GM08714 (cell line): ENCODE results near the gene MYBBP1A.

Experiments
- H3K4me3 ChIP-seq: fragments of 200-500 bp; sonication (Bioruptor generic); 2 replicates; pipeline ENCODE4 v1.5.1; 2014; ENCODE audit warnings: mild to moderate bottlenecking, low read length, inconsistent platforms
- ZNF274 ChIP-seq: IDR thresholded peaks from 2 replicates; pipeline ENCODE4 v1.6.1; 2012; ENCODE audit warnings: mild to moderate bottlenecking, low read depth, low read length

The MYBBP1A gene

DNA sequence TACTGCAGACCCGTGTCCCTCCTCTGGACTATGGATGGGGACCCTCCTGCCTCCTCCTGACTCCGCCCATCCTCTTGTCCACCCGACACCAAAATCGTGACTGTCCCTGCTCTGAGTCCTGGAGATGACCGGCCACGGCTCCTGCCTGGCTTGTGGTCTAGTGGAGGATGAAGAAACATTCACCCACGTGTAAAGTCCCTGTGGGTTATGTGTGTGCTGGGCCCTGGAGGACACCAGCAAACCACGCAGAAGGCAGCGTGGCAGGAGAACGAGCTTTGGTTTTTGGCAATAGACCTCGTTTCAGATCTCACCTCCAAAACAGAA is 44.6 kb downstream of the MYBBP1A start:
- no peak for TF ChIP-seq ZNF274
- H3K4me3 ChIP-seq, result no peak overlapping the region

DNA sequence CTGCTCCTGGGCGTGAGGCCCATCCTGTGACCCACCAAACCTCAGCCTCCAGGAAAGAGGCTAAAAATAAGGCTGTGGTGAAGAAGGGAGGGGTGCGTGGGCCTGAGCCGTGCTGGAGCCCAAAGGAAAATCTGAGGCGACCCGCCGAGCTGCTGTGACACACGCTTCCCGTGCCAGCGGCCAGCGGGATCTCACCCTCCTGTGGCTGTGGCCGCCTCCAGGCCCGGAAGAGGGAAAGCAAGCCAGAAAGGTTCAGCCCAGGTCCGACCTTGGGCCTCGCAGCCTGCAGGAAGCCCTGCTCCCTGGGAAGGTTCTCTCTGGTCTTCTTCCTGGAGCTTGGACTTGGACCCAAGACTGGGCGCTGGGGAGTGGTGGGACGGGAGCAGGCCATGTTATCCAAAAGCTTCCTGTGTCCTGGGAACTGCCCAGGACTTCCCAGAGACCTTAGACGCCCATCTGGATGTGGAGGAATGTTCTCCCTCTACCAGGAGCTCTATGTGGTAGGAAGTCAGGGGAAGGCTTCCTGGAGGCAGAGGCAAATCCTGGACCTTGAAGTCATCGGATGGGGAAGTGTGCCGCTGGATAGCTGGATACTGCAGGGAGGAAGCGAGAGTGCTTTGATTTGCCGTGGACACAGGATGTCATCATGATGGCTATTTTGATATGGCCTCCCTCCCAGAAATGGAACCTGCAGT is 45.1 kb downstream of the MYBBP1A start:
- TF ChIP-seq ZNF274, result no peak
- H3K4me3 ChIP-seq, result no peak overlapping the region

DNA sequence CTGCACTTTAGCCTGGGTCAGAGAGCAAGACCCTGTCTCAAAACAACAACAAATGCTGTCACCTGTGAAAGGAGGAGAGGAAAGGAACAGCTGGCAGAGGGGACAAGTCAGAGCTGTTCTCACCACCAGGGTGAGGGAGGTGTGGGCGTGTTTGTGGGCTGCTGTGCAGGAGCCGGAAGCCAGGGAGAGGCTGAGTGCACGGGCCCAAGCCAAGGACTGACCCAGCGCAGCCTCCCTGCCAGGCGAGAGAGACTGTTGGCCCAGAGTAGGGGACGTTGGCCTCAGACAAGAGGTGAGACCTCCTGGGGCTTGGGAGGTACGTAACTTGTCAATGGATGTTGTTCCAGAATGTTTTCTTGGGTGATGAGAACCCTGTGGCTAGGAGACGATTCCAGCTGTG is 45.8 kb downstream of the MYBBP1A start:
- H3K4me3 ChIP-seq, result no peak overlapping the region
- TF ChIP-seq ZNF274, result no peak

DNA sequence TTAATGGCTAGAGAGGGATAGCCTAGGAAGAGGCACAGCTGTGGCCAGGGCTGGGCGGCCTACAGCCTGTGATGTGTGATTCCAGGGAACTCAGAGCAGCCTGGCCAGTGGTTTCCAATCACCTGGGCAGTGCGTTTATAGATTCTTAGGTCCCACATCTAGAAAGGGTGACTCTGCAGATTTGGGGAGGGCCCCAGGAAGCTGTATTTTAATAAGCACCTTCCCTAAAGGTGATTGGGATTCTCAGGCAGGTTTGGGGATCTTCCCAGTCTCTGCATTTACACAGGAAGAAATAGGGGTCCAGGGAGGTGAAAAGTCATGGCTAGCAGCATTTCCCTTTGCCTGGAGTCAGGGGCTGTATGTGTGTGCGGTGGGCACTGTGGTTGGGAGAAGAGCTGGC is 47.0 kb downstream of the MYBBP1A start:
- TF ChIP-seq ZNF274, result no peak
- H3K4me3 ChIP-seq, result no peak overlapping the region

DNA sequence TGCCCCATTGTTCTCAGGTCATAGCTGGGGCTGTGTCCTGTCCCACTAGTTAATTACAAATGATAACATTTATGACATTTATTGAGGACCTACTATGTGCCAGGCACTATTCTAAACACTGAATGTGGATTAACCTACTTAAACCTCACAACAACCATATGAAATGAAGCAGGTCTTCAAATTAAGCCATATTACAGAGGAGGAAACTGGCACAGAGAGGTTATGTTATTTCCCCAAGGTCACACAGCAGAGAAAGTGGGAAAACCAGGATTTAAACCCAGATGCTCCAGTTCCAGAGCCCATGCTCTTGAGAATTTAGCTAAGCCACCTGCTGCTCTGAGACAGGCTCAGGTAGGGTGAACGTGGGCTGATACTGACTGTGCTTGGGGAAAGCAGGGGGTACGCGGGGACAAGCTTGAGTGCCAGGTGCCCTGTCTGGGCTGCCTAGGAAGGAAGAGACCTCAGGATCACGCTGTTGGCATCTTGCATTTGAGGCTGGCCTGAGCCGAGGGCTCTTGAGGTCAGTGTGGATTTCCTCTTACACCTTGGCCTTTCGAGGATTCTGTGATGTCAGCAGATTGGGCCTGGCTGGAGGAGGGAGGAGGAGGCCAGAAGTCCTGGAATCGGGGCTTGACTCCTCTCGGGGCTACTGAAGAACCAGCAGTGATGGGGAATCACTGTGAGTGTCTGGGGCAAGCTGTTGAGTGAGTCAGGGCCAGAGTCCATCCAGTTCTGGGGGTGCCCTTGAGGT is 47.6 kb downstream of the MYBBP1A start:
- no peak for TF ChIP-seq ZNF274
- no peak overlapping the region for H3K4me3 ChIP-seq

DNA sequence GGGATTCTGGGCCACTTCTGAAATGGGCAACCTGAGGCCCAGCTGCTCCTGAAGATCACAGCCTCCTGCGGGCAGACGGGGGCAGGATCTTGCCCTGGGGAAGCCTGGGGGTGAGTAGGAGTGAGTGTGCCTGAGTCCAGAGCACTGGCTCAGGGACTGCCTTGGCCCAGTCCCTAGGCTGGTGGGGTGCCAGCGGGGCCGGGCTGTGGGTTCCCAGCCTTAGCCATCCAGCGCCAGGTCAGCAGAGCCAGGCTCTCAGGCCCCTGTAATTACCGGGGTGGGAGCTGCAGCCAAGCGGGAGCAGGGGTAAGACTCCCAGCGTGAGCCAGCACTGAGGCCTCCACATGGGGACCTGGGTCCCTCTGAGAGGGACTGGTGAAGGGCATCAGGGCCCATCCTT is 48.3 kb downstream of the MYBBP1A start:
- TF ChIP-seq ZNF274, result no peak
- H3K4me3 ChIP-seq, result no peak overlapping the region

DNA sequence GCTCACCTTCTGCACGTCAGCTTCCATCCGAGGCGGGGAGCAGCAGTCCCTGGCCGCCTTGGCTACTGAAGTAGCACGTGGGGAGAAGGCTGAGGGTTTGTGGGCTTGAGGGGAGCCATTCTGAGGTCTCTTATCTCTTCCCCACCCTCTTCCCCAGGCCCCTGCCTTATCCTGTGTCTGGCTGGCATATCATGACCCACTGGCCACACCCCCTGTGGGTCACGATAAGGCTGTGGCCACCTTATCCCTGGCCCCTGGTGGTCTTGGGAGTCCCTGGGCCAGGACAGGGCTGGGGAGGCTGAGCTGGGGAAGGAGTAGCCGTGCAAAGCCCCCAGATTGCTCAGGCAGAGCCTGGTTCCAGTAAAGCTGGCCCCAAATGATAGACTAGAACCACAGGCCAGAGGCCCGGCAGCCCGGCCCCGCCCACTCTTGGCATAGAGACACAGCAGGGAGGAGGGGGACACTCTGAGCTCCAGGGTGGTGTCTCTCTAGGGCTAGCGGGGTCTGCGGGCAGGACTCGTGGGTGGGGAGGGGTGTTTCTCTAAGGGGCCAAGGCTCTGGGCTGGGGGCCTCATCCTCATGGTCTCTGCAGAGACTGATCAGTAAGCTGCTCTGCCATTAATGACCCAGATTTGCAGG is 48.9 kb downstream of the MYBBP1A start:
- H3K4me3 ChIP-seq, result no peak overlapping the region
- TF ChIP-seq ZNF274, result no peak

DNA sequence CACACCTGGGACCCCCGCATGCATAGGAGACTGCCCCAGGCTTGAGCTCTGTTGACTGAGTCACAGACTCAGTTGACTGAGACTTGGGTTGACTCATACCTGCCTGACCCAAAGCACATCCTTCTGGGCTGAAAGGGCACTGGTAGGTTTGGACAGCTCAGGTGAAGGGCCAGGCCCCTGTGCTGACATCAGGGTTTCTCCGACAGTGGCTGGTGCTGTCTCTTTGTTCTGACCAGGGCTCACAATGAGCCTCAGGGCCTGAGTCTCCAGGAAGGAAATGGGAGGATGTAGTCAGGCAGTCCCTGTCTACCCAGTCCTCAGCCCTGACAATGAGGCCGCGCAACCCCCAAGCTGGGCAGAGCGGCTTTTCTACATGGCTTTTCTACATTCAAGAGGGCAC is 50.0 kb downstream of the MYBBP1A start:
- no peak for TF ChIP-seq ZNF274
- H3K4me3 ChIP-seq, result no peak overlapping the region

DNA sequence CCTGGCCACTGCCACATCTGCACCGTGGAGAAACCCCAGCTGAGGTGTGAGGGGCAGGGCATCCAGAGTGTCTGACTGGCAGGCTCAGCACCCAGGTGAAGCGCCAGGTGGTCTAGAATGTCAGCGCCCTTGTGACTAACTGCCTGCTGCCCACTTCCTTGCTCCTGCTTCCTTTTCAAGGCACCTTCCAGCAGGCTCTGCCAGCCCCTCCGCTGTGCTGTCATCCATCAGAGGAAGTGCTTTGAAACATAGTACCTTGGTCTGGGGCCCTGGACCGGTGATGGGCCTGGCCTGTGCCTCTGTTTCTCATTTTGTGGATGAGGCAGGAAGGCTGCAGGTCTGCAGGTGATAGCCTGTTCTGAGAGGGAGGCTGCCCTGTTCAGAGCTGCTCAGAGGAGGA is 51.0 kb downstream of the MYBBP1A start:
- no peak overlapping the region for H3K4me3 ChIP-seq
- no peak for TF ChIP-seq ZNF274

DNA sequence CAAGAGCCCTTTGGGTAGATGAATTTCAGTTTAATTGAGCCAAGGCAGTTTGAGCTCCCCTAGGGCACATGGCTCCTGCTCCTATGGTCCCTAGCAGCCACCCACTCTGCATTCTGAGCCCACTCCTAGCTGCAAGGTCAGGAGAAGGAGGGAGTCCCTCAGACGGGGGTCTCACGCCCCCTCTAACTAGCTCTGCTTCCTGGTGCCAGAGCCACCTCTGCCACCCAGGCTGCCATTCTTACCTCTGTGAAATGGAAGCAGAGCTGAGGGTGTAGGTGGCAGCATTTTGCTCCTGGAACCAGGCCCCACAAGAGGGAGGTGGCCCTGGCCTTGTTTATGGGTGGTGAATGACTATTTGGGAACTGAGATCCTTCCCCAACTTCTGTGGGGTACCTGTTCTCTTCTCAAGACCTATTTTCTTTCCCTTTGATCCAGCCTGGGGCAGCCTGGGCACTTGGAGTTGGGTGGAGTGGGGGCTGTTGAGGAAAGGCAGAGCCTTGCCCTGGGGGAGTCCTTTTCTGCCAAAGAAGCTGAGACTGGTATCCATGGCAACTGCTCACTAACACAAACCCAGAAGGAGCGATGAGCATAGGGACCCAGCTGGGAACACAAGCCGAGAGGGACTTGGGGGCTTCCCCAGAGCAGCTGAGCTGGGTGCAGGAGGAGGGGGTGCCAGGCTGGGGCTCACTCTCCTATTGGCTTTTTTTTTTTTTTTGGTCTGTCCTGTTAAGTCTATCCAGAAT is 51.7 kb downstream of the MYBBP1A start:
- no peak overlapping the region for H3K4me3 ChIP-seq
- no peak for TF ChIP-seq ZNF274

DNA sequence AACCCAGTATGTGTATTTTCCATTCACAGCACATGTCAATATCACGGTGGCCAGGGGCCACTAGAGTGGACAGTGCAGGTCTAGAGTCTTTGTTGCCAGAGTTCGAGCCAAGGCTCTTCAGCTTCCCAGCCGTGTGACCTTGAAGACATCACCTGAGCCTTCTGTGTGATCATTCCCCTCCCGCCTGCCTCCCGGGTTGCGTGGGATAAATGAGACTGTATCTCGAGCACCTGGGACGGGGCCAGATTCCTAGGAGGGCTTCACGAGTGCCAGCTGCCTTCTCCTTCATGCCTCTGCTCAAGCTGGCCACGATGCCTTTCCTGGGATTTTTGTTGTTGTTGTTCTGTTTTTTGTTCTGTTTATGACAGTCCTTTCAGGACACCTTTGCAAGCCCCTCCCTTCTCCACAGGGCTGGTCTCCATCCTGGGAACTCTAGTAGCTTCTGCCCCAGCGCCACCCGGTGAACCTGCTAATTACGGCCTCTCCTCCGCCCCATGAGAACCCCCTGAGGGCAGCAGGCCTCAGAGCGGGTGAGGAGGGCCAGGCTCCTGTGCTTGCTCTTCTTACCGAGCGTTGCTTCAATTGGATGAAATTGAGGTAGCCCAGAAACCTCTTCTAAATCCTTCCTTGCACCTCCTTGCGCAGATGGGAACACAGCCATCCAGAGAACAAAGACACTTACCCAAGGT is 52.6 kb downstream of the MYBBP1A start:
- TF ChIP-seq ZNF274, result no peak
- no peak overlapping the region for H3K4me3 ChIP-seq

DNA sequence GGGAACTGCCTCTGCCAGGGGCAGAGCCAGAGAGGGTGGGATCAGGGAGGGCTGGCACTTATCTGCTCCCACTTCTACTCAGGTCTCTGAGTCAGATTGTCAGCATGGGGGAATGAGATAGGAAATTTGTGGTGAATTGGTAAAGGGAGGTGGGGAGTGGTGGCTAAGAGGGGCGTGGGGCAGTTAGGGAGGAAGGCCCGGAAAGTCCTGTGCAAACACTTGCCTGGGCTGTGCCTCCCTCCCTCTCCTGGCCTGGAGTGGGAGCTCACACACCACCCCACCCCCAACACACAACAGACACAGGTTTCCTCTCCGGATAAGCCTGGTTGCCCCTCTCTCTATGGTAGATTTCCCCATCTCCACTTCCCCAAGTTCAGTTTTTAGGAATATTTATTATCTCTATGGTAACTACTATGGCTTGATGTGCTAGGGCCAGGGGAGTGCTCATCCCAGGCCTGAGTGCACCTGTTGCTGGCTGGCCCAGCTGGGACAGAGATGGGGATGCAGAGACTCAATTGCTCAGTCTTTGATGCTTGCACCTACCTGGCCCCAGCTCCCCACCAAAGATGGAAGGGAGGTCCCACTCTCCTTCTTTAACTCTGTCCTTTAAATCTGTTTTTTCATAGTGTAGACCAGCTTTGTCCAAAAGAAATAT is 53.8 kb downstream of the MYBBP1A start:
- H3K4me3 ChIP-seq, result no peak overlapping the region
- no peak for TF ChIP-seq ZNF274

DNA sequence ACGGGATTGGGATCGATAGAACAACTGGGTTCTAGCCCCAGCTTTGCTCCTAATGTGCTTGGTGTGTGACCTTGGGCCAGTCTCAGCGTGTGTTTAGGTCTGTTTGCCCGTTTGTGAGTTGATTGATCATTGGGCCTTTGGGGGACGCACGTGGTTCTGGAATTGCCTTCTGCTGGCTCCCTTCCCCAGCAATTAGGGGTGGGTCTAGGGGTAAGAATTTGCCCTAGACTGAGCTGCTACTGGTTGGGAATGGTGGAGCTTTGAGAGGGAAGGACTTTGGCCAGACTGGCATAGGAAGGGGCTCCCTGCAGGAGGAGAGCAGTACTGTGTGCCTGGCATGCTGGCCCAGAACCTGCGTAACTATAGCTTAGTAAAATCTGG is 55.0 kb downstream of the MYBBP1A start:
- no peak for TF ChIP-seq ZNF274
- no peak overlapping the region for H3K4me3 ChIP-seq

DNA sequence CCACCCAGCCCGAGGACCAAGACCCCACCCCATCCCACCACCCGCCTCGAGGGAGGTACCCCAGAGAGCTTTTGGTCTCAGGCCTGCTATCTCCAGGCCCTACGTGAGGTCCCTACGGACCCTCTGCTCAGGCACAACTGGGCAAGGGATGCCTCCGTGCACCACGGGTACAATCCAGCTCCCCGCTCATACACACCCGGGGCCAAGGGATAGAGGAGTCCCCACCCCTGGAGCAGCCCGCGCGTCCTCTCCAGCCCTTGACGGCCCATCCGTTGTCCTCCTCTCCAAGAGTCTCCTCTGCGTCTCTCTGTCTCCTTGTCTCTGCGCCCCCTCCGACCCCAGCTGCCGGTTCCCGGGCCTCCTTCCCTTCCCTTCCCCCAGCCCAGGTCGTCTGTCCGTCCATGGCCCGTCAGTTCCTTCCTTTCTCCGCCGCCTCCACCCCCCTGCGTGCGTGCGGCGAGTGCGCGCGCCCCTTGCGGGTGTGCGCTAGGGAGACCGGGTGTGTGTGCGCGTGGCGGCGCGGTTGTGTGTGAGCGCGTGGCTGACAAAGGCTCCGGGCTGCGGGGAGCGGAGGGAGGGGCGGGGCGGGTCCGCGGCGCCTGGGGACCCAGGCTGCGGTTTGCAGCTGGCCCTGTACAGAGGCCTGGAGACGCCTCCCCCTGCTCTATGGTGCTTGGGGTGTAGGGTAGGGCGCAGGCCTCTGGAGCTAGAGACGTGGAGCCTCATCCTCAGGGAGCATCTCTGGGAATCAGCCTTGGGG is 55.6 kb downstream of the MYBBP1A start:
- no peak for TF ChIP-seq ZNF274
- H3K4me3 ChIP-seq, result no peak overlapping the region
